ENCODE measurements around the gene PIF1. TPM values are rescaled to one million over a fixed set of nuclear protein-coding genes. Genes with fewer than 3 reads are reported as not detected.
A peak's percentile ranks its signal among the peaks of the same experiment; 100 is the strongest.

The PIF1 gene
- total RNA-seq, 5 donors from 2014 or later (not counting 1 experiment from before 2014, with no cell fraction given): 0.88 to 4.1 (median 1.1) TPM

DNA sequence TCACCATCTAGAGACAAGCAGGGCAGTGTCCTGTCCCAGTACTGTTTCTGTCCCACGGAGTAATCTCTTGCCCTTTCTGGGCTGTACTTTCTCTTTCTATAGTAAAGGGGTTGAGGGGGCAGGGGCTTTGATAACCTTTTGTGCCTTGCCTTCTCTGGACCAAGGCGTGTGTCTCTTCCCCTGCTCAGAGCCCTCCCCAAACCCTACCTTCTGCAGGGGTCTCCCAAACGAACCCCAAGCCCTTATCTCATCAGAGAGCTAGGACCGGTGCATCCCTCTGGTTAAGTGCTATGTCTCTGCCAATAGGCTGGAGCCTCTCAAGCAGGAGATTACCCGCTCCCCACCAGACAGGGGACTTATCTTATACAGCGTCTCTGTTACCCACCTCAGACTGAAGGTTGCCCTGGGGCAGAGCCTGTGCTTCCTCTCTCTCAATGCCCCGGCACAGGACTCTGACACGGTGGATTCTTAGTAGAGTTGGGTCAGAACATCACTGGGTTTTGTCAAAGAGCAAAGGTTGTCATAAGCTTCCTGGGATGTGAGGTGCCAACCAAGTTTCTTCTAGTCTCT lies 19.2 kb upstream of the PIF1 start:
- peaks cover 8% of the 10 kb centered on the region for H3K36me3 Mint-ChIP-seq
- no peaks in the 10 kb centered on the region for H3K27me3 ChIP-seq (replicated peaks in 1 of 2; ENCODE audit: control insufficient read depth in 2 of 2, extremely low read depth in 1 of 2, insufficient read depth in 2 of 2, low read length in 1 of 2)

DNA sequence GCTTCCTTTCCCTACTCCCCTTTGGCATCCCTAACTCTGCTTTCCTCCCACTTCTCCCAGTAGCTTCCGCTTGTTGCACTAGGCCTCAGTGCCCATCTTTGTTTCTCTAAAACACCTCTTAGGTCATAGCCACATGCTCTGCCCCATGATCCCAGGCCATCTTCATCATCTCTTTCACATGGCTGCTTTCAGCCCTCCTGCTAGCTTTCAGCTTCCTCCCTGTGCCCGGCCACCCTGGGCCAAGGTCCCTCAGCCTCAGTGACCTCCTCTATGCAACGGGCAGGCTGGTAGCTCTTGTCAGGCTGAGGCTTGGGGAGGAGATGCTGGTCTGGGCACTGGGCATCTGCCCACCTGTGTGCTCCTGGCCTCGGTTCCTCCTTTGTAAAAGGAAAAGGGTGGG lies 18.5 kb upstream of the PIF1 start:
- Mint-ChIP-seq H3K27me3 (no peaks in the 10 kb centered on the region), H3K36me3 (peaks cover 8% of the 10 kb centered on the region), H3K4me3 (peak overlapping the region; percentile 87 to 96 (median 94)), H3K4me1 (peaks cover 65 to 80% (median 75%) of the 10 kb centered on the region in 3 donors), H3K9me3 (no peaks in the 10 kb centered on the region), H3K27ac (peak overlapping the region; percentile 92 to 95)
- Histone ChIP-seq H3K9me3 (no peaks in the 10 kb centered on the region), H3K27me3 (replicated peaks in 1 of 2; ENCODE audit: control insufficient read depth in 2 of 2, extremely low read depth in 1 of 2, insufficient read depth in 2 of 2, low read length in 1 of 2) (no peaks in the 10 kb centered on the region), H3K4me1 (ENCODE audit: control insufficient read depth in 1 of 2, extremely low read depth in 1 of 2, insufficient read depth in 2 of 2, low read length in 2 of 2) (peaks cover 3 to 70% of the 10 kb centered on the region in 2 experiments), H3K27ac (ENCODE audit: low read length) (peak overlapping the region; percentile 56), H3K4me3 (ENCODE audit: control insufficient read depth in 1 of 2, extremely low read depth in 1 of 2, low read length in 1 of 2) (peak overlapping the region in 1 of 2 donors; percentile 61), H3K36me3 (ENCODE audit: control insufficient read depth in 2 of 2, extremely low read depth in 1 of 2, insufficient read depth in 1 of 2, low read length in 1 of 2) (peaks cover 0 to 18% of the 10 kb centered on the region in 2 donors)
- DNase-seq (no peak), ATAC-seq (replicated peaks in 1 of 4) (no peak)
- ChIA-PET POLR2A (interaction anchor here in 1 of 2 donors (0.5 to 0.6 kb wide), 2 partner anchors 60 to 66 kb away, joined by 3 to 7 read pairs; no protein-coding TSS in a partner anchor), CTCF (interaction anchor here in 1 of 2 donors (0.6 to 2.1 kb wide), 2 partner anchors 37 to 50 kb away, joined by 3 to 9 read pairs; no protein-coding TSS in a partner anchor)
- WGBS (ENCODE audit: insufficient coverage): 45% methylated on average over 3 of the region's 4 CpGs

More for the DNA sequence above, 19.2 kb upstream of the PIF1 start:
- Mint-ChIP-seq H3K27me3 (no peaks in the 10 kb centered on the region), H3K4me1 (peaks cover 59 to 77% (median 70%) of the 10 kb centered on the region in 3 donors), H3K4me3 (peak overlapping the region; percentile 87 to 96 (median 94)), H3K27ac (peak overlapping the region; percentile 92 to 95), H3K9me3 (no peaks in the 10 kb centered on the region)
- peaks cover 3 to 70% of the 10 kb centered on the region in 2 experiments for H3K4me1 ChIP-seq (ENCODE audit: control insufficient read depth in 1 of 2, extremely low read depth in 1 of 2, insufficient read depth in 2 of 2, low read length in 2 of 2)
- H3K36me3 ChIP-seq (ENCODE audit: control insufficient read depth in 2 of 2, extremely low read depth in 1 of 2, insufficient read depth in 1 of 2, low read length in 1 of 2): peaks cover 0 to 20% of the 10 kb centered on the region in 2 donors
- ChIA-PET POLR2A (interaction anchor here in 1 of 2 donors (0.5 kb wide), 1 partner anchor 37 kb away, joined by 3 read pairs; no protein-coding TSS in a partner anchor), CTCF (interaction anchor here (0.6 to 2.1 kb wide), 3 partner anchors 37 to 158 kb away, joined by 3 to 9 read pairs (median 8); no protein-coding TSS in a partner anchor)
- H3K4me3 ChIP-seq (ENCODE audit: control insufficient read depth in 1 of 2, extremely low read depth in 1 of 2, low read length in 1 of 2): peak overlapping the region in 1 of 2 donors; percentile 61
- no peaks in the 10 kb centered on the region for H3K9me3 ChIP-seq
- H3K27ac ChIP-seq (ENCODE audit: low read length): peak overlapping the region; percentile 56
- peak in 2 of 4 experiments; percentile 6 to 26 for ATAC-seq (replicated peaks in 1 of 4)
- 40% methylated on average over 1 of the region's 8 CpGs for WGBS (ENCODE audit: insufficient coverage)
- peak in 11 of 35 experiments; percentile 13 to 50 (median 30) for DNase-seq

GRCh38 chr15:64842986-64843561 lies 17.6 kb upstream of the PIF1 start:
- 40% methylated on average over 1 of the region's 7 CpGs for WGBS (ENCODE audit: insufficient coverage)
- Mint-ChIP-seq H3K27ac (peak overlapping the region; percentile 92 to 95), H3K27me3 (no peaks in the 10 kb centered on the region), H3K4me1 (peaks cover 69 to 85% (median 79%) of the 10 kb centered on the region in 3 donors), H3K4me3 (peak overlapping the region; percentile 87 to 96 (median 94)), H3K36me3 (peaks cover 3% of the 10 kb centered on the region), H3K9me3 (no peaks in the 10 kb centered on the region)
- Histone ChIP-seq H3K9me3 (no peaks in the 10 kb centered on the region), H3K4me1 (ENCODE audit: control insufficient read depth in 1 of 2, extremely low read depth in 1 of 2, insufficient read depth in 2 of 2, low read length in 2 of 2) (peaks cover 7 to 73% of the 10 kb centered on the region in 2 experiments), H3K27ac (ENCODE audit: low read length) (peak overlapping the region; percentile 35), H3K36me3 (ENCODE audit: control insufficient read depth in 2 of 2, extremely low read depth in 1 of 2, insufficient read depth in 1 of 2, low read length in 1 of 2) (peaks cover 0 to 9% of the 10 kb centered on the region in 2 donors), H3K4me3 (ENCODE audit: control insufficient read depth in 1 of 2, extremely low read depth in 1 of 2, low read length in 1 of 2) (peak overlapping the region; percentile 61 to 79), H3K27me3 (replicated peaks in 1 of 2; ENCODE audit: control insufficient read depth in 2 of 2, extremely low read depth in 1 of 2, insufficient read depth in 2 of 2, low read length in 1 of 2) (no peaks in the 10 kb centered on the region)
- ATAC-seq (replicated peaks in 1 of 4): no peak
- peak in 1 of 35 experiments; percentile 15 for DNase-seq
- ChIA-PET POLR2A (interaction anchor here in 1 of 2 donors (0.5 to 0.6 kb wide), 2 partner anchors 61 to 65 kb away, joined by 3 to 7 read pairs; no protein-coding TSS in a partner anchor), CTCF (interaction anchor here in 1 of 2 donors (2.1 kb wide), 1 partner anchor 51 kb away, joined by 9 read pairs; no protein-coding TSS in a partner anchor)

- Mint-ChIP-seq H3K36me3 (no peaks in the 10 kb centered on the region), H3K4me1 (peaks cover 77 to 87% (median 81%) of the 10 kb centered on the region in 3 donors), H3K27me3 (no peaks in the 10 kb centered on the region), H3K27ac (peak overlapping the region; percentile 92 to 95), H3K4me3 (peak overlapping the region; percentile 87 to 96 (median 94)), H3K9me3 (no peaks in the 10 kb centered on the region)
- 0% methylated on average over 20 of the region's 26 CpGs for WGBS (ENCODE audit: insufficient coverage)
- no peaks in the 10 kb centered on the region for H3K9me3 ChIP-seq
- CTCF ChIA-PET: no interaction called here
- peak overlapping the region; percentile 35 for H3K27ac ChIP-seq (ENCODE audit: low read length)
- H3K4me1 ChIP-seq (ENCODE audit: control insufficient read depth in 1 of 2, extremely low read depth in 1 of 2, insufficient read depth in 2 of 2, low read length in 2 of 2): peaks cover 11 to 75% of the 10 kb centered on the region in 2 experiments
- H3K4me3 ChIP-seq (ENCODE audit: control insufficient read depth in 1 of 2, extremely low read depth in 1 of 2, low read length in 1 of 2): peak overlapping the region; percentile 61 to 79
- no peaks in the 10 kb centered on the region for H3K27me3 ChIP-seq (replicated peaks in 1 of 2; ENCODE audit: control insufficient read depth in 2 of 2, extremely low read depth in 1 of 2, insufficient read depth in 2 of 2, low read length in 1 of 2)
- DNase-seq: peak in 1 of 35 experiments; percentile 32
- H3K36me3 ChIP-seq (ENCODE audit: control insufficient read depth in 2 of 2, extremely low read depth in 1 of 2, insufficient read depth in 1 of 2, low read length in 1 of 2): peaks cover 0 to 6% of the 10 kb centered on the region in 2 donors
- POLR2A ChIA-PET: no interaction called here
- peak in 2 of 4 experiments; percentile 1 to 6 for ATAC-seq (replicated peaks in 1 of 4)
Measured at GRCh38 chr15:64842096-64842939, 16.9 kb upstream of the PIF1 start.

DNA sequence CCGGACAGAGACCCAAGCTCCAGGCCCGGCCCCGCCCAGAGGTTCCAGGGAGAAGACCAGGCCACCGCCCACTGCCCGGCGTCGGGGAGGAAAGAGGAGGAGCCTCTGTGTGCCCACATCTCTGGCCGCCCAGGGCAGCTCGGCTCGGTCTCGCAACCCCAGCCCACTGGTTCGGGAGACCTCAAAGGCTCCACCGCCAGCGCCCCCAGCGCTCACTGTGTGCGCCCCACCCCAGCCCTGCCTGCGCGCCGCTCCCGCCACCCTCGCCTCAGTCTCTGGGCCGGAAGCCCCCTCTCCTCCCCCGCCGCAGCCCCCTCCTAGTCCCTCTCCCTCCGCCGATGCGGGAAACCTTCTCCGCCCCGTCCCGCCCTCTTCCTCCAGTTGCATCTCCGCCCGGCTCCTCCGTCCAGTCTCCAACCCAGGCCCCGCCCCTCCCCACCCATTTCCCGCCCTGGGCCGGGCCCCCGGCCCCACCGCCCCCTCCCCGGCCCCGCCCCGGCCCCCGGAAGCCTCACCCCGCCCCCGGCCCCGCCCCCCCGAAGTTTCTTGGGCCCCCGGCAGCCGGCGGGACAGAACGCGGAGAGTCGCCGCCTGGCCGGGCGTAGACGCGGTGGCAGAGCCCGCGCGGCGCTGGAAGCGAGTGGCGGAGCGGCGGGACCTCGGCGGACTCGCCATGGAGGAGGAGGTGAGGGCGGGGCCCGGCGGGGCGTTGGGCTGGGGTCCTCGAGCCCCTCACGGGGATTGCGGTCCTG lies 16.1 kb upstream of the PIF1 start, which contains the start of gene PLEKHO2:
Gene PLEKHO2 (plus strand): TSS at position 572 of the 752 bp plus-strand sequence. CDS start 102 bp downstream, at position 674.
- Histone ChIP-seq H3K27ac (ENCODE audit: low read length) (peak within 1 kb of the TSS; percentile 63), H3K36me3 (ENCODE audit: control insufficient read depth in 2 of 2, extremely low read depth in 1 of 2, insufficient read depth in 1 of 2, low read length in 1 of 2) (peaks cover 0 to 6% of the 10 kb centered on the region in 2 donors), H3K4me1 (ENCODE audit: control insufficient read depth in 1 of 2, extremely low read depth in 1 of 2, insufficient read depth in 2 of 2, low read length in 2 of 2) (peaks cover 13 to 74% of the 10 kb centered on the region in 2 experiments), H3K9me3 (no peaks in the 10 kb centered on the region), H3K4me3 (ENCODE audit: control insufficient read depth in 1 of 2, extremely low read depth in 1 of 2, low read length in 1 of 2) (peak within 1 kb of the TSS; percentile 61 to 79), H3K27me3 (replicated peaks in 1 of 2; ENCODE audit: control insufficient read depth in 2 of 2, extremely low read depth in 1 of 2, insufficient read depth in 2 of 2, low read length in 1 of 2) (no peaks in the 10 kb centered on the region)
- 1% methylated on average over 34 of the region's 75 CpGs for WGBS (ENCODE audit: insufficient coverage)
- ATAC-seq (replicated peaks in 1 of 4): peak; percentile 80 to 83 (median 82)
- Mint-ChIP-seq H3K4me3 (peak within 1 kb of the TSS; percentile 87 to 96 (median 94)), H3K9me3 (no peaks in the 10 kb centered on the region), H3K27ac (peak within 1 kb of the TSS; percentile 92 to 95), H3K27me3 (no peaks in the 10 kb centered on the region), H3K36me3 (no peaks in the 10 kb centered on the region), H3K4me1 (peaks cover 77 to 86% (median 83%) of the 10 kb centered on the region in 3 donors)
- ChIA-PET POLR2A (interaction anchor here (0.5 to 2.1 kb wide), 4 partner anchors 39 to 1052 kb away, joined by 3 to 8 read pairs (median 5); no protein-coding TSS in a partner anchor), CTCF (interaction anchor here (0.5 to 2.3 kb wide), 5 partner anchors 40 to 344 kb away, joined by 3 to 16 read pairs (median 4); partner anchors contain the start of gene CLPX (in 1 of the 2))
- DNase-seq: peak; percentile 75 to 93 (median 84)
